ENCODE data around the gene NPEPL1.

NPEPL1 gene

DNA sequence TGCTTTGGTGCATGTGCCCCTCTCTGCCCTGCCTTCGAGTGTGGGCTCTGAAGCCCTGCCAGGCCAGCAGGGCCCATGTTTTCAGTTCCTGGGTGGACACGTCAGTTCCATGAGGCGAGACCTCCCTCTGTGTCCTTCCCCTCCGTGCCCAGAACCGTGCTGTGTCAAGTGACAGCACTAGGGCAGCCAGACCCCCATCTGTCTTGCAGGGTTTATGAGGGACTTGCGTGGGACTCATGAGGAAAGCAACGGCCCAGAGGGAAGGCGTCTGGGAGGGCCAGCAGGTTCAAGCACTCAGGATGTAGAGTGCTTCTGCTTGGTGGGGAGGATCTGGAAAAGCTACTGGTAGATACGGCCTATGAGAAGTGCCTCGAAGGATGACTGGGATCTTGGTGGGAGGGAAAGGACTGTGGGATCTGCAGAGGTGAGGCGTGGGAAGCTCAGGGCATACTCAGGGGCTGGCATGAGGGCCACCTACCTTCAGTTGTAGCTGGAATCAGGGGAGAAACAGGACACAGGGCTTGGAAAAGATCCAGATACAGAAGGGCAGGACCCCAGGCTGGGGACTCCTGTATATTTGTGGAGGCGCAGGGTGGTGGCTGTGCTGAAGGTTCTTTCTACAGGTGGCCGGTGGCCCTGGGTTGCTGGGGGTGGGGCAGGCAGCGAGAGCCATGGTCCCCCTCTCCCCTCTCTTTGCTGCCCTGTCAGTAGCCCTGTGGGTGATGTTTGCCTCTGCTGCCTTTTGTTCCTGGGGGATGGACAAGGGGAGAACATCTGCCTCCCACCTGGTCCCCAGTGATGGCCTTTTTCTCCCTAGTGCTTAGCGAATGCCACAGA, 5.5 kb downstream of the NPEPL1 start:
- ChIA-PET POLR2A (no interaction called here), CTCF (no interaction called here)
- TF ChIP-seq, protein P1, sequence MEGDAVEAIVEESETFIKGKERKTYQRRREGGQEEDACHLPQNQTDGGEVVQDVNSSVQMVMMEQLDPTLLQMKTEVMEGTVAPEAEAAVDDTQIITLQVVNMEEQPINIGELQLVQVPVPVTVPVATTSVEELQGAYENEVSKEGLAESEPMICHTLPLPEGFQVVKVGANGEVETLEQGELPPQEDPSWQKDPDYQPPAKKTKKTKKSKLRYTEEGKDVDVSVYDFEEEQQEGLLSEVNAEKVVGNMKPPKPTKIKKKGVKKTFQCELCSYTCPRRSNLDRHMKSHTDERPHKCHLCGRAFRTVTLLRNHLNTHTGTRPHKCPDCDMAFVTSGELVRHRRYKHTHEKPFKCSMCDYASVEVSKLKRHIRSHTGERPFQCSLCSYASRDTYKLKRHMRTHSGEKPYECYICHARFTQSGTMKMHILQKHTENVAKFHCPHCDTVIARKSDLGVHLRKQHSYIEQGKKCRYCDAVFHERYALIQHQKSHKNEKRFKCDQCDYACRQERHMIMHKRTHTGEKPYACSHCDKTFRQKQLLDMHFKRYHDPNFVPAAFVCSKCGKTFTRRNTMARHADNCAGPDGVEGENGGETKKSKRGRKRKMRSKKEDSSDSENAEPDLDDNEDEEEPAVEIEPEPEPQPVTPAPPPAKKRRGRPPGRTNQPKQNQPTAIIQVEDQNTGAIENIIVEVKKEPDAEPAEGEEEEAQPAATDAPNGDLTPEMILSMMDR (IDR thresholded peaks at IDR 0.05; ENCODE audit: control extremely low read depth, extremely low read depth, low read depth, missing control alignments): no peak
- no peak for DNase-seq (ENCODE audit: extremely low spot score)

- no peak for DNase-seq (ENCODE audit: extremely low spot score)
- TF ChIP-seq, protein P1 (IDR thresholded peaks at IDR 0.05; ENCODE audit: control extremely low read depth, extremely low read depth, low read depth, missing control alignments): no peak
- POLR2A ChIA-PET: no interaction called here
- CTCF ChIA-PET: no interaction called here
Measured at GRCh38 chr20:58698741-58699622, 6.4 kb downstream of the NPEPL1 start.

GRCh38 chr20:58699623-58700107, 7.1 kb downstream of the NPEPL1 start:
- POLR2A ChIA-PET: no interaction called here
- CTCF ChIA-PET: no interaction called here
- no peak for DNase-seq (ENCODE audit: extremely low spot score)
- TF ChIP-seq, protein P1 (IDR thresholded peaks at IDR 0.05; ENCODE audit: control extremely low read depth, extremely low read depth, low read depth, missing control alignments): no peak

DNA sequence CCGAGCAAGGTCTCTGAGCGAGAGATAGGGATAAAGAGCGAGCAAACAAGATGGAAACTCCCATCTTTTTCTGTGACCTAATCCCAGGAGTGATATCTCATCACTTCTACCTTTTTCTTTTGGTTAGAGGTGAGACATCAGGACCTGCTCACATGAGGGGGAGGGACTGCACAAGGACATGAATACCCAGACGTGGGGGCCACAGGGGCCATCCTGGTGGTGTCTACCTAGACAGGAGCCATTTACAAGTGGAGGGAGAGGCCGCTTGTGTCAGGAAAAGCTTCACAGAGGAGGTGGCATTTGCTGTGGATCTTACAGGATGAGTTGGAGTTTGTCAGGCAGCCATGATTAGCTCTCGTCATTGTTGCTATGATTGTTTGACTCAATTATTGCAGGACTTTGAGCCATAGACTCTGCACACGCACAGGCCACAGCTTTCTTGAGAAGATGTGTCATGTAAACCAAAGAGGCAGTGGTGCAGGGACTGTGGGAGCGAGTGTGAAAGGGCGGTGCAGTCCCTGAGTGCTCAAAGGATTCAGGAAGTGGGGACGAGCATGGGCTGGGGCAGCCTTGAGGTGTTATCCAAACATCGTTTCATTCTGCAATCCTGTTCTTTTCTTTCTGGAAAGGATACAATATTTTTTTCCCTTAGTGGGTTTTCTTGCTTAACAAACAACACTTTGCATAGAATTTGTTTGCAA, 7.7 kb downstream of the NPEPL1 start:
- CTCF ChIA-PET: no interaction called here
- DNase-seq (ENCODE audit: extremely low spot score): no peak
- POLR2A ChIA-PET: no interaction called here

DNA sequence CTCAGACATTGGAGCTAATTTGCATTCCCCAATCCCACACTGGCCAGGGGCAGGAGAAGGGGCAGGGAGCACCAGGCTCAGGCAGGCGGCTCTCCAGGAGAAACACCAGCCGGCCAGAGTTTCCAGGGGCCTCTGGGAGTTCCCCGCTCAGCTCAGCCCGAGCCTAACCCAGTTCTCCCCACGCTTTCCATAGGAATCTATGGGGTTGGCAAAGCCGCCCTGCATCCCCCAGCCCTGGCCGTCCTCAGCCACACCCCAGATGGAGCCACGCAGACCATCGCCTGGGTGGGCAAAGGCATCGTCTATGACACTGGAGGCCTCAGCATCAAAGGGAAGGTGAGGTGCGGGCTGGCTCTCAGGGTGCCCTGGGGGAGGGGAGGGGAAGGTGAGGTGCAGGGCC, 8.2 kb downstream of the NPEPL1 start:
- ChIA-PET POLR2A (no interaction called here), CTCF (no interaction called here)
- TF ChIP-seq, protein P1 (IDR thresholded peaks at IDR 0.05; ENCODE audit: control extremely low read depth, extremely low read depth, low read depth, missing control alignments): no peak
- DNase-seq (ENCODE audit: extremely low spot score): no peak

More for the DNA sequence above, 7.7 kb downstream of the NPEPL1 start:
- TF ChIP-seq, protein P1 (IDR thresholded peaks at IDR 0.05; ENCODE audit: control extremely low read depth, extremely low read depth, low read depth, missing control alignments): no peak

All from GM10248 (cell line).